Omental fat pad (tissue), 4 donors: ENCODE data around the gene CLIC5. TPM values are rescaled to one million over a fixed set of nuclear protein-coding genes. Genes with fewer than 3 reads are reported as not detected.
A peak's percentile ranks its signal among the peaks of the same experiment; 100 is the strongest.

Experiments used
- ATAC-seq: fragments of 150-250 bp; one replicate; pipeline ENCODE4 v1.9.1; 2016; ENCODE audit warnings: mild to moderate bottlenecking, moderate library complexity; ENCODE audit not compliant: low FRiP score
- DNase-seq: peaks from one replicate; pipeline ENCODE4 v3.0.0-alpha.2; 2019; ENCODE audit warnings: low spot score
- total RNA-seq, 4 donors: library from RNA; depleted of rRNA; stranded (reverse); fragments of >200 nt; gene quantifications; one replicate each; pipeline ENCODE4 v1.1.0, GENCODE V29; 2016
- TF ChIP-seq, protein P1 (sequence below), 3 donors: fragments of 450-650 bp; IDR thresholded peaks; one replicate each; pipeline ENCODE4 v1.5.1; 2016 to 2017; ENCODE audit warnings: antibody characterized with exemption in 3 of 3, mild to moderate bottlenecking in 3 of 3, moderate library complexity in 2 of 3

Gene CLIC5
- total RNA-seq, 4 donors from 2014 or later: 9.4 to 56.0 (median 21.5) TPM

- ATAC-seq: no peak
- TF ChIP-seq, protein P1, sequence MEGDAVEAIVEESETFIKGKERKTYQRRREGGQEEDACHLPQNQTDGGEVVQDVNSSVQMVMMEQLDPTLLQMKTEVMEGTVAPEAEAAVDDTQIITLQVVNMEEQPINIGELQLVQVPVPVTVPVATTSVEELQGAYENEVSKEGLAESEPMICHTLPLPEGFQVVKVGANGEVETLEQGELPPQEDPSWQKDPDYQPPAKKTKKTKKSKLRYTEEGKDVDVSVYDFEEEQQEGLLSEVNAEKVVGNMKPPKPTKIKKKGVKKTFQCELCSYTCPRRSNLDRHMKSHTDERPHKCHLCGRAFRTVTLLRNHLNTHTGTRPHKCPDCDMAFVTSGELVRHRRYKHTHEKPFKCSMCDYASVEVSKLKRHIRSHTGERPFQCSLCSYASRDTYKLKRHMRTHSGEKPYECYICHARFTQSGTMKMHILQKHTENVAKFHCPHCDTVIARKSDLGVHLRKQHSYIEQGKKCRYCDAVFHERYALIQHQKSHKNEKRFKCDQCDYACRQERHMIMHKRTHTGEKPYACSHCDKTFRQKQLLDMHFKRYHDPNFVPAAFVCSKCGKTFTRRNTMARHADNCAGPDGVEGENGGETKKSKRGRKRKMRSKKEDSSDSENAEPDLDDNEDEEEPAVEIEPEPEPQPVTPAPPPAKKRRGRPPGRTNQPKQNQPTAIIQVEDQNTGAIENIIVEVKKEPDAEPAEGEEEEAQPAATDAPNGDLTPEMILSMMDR (IDR thresholded peaks at IDR 0.05): no peak
- DNase-seq: no peak
These were observed 1.6 kb downstream of the CLIC5 start for GRCh38 chr6:46014046-46014445.

GRCh38 chr6:46013639-46014038, 2.0 kb downstream of the CLIC5 start:
- TF ChIP-seq, protein P1 (IDR thresholded peaks at IDR 0.05): no peak
- ATAC-seq (no peak), DNase-seq (no peak)

DNA sequence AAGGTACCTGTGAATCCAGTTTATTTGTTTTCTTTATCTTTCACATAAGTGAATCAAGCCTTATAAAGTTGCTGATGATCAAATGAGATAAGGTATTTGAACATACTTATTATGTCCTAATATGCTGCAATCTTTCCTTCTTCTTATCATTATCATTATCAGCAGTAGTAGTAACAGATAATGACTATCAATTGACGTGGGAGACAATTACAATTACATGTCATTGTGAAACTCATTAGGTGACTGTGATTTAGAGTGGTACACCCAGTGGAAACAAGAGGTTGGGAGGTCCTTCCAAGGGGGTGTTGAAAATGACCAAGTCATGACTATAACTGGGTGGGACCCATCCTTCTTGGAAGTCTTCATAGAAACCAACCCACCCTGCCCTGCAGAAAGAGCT, 2.8 kb downstream of the CLIC5 start:
- DNase-seq (no peak), ATAC-seq (no peak)
- TF ChIP-seq, protein P1 (IDR thresholded peaks at IDR 0.05): no peak

DNA sequence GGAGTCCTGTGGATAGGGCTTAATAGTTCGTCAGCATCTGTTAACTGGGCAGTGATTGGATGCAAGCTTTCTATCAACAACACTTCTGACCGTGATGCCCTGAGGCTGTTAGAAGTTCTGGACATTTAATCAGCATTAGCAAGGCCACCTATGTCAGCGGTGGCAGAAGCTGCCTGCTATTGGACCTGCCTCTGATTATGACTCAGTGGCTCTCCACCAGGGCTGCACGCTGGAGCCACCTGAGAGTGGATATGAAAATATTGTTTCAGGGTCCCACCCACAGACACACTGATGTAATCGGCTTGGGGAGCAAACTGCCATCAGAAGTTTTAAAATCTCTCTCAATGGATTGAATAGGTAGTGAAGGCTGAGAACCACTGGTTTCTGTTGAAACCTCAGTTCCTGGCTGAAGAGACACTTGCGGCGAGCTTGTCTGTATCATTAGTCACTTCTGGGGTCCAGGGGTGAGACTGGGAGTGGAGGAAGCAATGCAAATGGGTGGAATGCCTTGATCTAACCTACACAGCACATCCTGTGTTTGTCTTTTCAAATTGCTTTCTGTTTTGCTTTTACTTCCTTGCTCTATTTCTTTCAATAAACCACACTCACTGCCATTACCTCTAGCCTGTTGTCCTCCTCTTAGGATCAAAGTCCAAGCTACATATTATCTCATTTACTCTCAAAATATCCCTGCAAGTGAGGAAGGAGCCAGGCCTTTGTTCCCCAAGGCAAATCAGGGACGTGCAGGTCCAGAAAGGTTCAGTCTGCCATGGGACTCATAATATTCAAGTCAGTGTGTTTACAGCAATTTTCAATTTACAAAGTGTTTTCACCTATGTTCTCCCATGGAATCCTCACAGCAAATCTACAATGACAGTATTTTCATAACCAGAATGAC, 4.2 kb downstream of the CLIC5 start:
- DNase-seq (no peak), ATAC-seq (peak; percentile 16)
- TF ChIP-seq, protein P1 (IDR thresholded peaks at IDR 0.05): no peak

- TF ChIP-seq, protein P1 (IDR thresholded peaks at IDR 0.05): no peak
- no peak for ATAC-seq
These were observed 4.9 kb downstream of the CLIC5 start for GRCh38 chr6:46010771-46011170.

DNA sequence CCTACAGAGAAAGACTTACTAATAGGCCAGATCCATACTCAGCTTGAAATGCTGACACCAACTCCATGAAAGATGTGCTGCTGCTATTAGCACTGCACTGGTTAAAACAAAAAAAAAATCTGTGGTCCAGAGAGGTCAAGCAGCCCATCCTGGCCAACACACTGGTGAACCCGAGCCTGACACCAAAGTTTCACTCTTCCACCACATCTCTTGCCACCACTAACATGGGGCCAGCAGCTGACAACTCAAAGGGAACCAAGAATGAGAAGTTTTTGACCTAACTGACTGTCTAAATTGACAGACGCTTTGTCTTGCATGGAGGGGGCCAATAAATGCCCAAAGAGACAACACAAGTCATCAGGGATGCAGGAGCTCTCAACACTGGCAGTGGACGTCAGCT, 5.4 kb downstream of the CLIC5 start:
- TF ChIP-seq, protein P1 (IDR thresholded peaks at IDR 0.05): no peak
- DNase-seq: no peak
- no peak for ATAC-seq

More at GRCh38 chr6:46010771-46011170, 4.9 kb downstream of the CLIC5 start:
- no peak for DNase-seq

- TF ChIP-seq, protein P1 (IDR thresholded peaks at IDR 0.05): no peak
- no peak for DNase-seq
- no peak for ATAC-seq
These were observed 13.4 kb downstream of the CLIC5 start for GRCh38 chr6:46002264-46002663.
